Gastrocnemius medialis (tissue), 4 donors: ENCODE data around the gene PLGRKT.

Source experiments
- CTCF ChIP-seq, 5 experiments: fragments of 450-650 bp in 3 of 5; fragments of 200-600 bp in 2 of 5; sonication (generic) in 2 of 5; IDR thresholded peaks in 4 of 5; conservative IDR thresholded peaks in 1 of 5; 1 replicate in 4 of 5; 2 replicates in 1 of 5; pipeline ENCODE4 v1.5.1; 2016 to 2019; ENCODE audit warnings: antibody characterized with exemption in 5 of 5, mild to moderate bottlenecking in 3 of 5, moderate library complexity in 3 of 5
- POLR2A ChIP-seq, 2 donors: fragments of 450-650 bp; IDR thresholded peaks; one replicate each; pipeline ENCODE4 v1.6.1; 2017; ENCODE audit warnings: antibody characterized with exemption in 2 of 2, mild to moderate bottlenecking in 2 of 2, moderate library complexity in 2 of 2

DNA sequence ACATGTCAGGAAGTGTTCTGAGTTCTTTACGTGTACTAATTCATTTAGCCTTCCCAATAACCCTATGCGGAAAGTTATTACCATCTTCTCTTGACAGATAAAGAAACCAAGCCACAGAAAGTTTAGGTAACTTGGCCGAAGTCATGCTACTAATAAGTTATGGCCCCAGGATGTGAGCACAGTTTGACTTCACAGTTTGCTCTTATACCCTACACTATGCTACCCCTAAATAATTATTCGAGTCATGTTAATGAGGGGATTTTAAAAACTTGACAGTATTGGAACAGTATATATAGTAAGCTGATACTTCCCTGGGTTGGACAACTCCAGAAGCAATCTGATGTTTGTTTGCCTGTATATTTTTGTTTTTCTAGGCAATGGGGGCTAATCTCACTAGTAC, 43.2 kb upstream of the PLGRKT start:
- no peak for TF ChIP-seq CTCF (IDR thresholded peaks at IDR 0.05 in 4 of 5, conservative IDR thresholded peaks at IDR 0.05 in 1 of 5)
- no peak for TF ChIP-seq POLR2A (IDR thresholded peaks at IDR 0.05)
